ENCODE measurements around the gene SOX8.

- TF ChIP-seq CTCF (IDR thresholded peaks at IDR 0.05; ENCODE audit: low read length) (no peak), EZH2 (IDR thresholded peaks at IDR 0.05; ENCODE audit: borderline replicate concordance, low read length) (no peak)
Measured at GRCh38 chr16:937723-938122, 43.8 kb upstream of the SOX8 start.
